HuH-7 (cell line): ENCODE measurements around the gene RDH8.

Source experiments
- DNase-seq: peaks from one replicate; pipeline ENCODE4 v3.0.0; 2011; ENCODE audit warnings: low spot score

Gene RDH8, protein sequence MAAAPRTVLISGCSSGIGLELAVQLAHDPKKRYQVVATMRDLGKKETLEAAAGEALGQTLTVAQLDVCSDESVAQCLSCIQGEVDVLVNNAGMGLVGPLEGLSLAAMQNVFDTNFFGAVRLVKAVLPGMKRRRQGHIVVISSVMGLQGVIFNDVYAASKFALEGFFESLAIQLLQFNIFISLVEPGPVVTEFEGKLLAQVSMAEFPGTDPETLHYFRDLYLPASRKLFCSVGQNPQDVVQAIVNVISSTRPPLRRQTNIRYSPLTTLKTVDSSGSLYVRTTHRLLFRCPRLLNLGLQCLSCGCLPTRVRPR

DNA sequence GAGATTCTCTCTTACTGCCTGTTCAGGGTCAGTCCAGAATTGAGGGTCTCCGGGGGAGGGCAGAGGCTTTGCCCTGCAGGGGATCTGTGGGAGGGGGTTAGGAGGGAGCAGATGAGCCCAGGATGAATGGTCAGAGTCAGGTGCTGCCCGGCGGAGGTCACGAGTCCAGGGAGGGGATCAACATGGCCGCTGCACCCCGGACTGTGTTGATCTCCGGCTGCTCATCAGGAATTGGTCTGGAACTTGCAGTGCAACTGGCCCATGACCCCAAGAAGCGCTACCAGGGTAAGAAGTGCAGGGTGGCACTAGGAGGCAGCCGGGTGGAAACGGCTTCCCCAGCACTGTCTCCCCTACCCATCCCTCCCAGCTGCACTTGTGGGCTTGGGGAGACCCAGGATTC lies at the start of gene RDH8:
Gene RDH8, plus strand, starts transcription at position 168 of the 400 bp plus-strand sequence. Its CDS starts 15 bp downstream, at position 183.
- no peak for DNase-seq

DNA sequence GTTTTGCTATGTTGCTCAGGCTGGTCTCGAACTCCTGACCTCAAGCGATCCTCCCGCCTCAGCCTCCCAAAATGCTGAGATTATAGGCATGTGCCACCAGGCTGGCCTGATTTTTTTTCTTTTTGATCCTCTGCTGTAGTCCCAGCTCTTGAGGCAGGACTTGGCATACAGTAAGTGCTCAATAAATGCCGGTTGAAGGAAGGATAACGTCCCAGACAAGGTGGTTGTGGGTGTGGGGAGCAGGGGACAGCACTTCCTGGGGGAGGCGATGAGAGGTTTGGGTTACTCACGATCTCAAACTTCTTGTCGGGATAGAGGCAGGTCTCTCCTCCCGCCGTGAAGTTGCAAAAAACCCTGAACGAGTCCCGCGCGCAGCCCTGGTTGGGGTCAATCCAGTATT lies 47.3 kb upstream of the RDH8 start:
- no peak for DNase-seq

DNA sequence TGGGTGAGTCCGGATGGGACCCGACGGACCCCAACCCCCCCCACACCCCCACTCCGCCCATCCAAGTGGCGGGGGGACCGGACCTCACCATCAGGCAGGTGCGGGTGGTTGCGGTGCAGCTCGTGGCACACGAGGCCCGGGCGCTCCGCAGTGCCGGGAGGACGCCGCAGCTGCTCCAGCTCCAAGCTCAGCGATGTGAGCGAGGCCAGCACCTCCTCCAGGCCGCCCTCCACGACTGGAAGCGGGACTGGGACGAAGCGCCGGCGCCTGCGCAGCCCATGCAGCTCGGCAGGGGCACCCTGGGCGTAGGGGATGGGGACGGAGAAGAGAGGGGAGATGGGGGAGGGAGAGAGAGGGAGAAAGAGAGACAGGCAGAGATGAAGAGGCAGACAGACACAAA lies 46.8 kb upstream of the RDH8 start:
- DNase-seq, result no peak

DNA sequence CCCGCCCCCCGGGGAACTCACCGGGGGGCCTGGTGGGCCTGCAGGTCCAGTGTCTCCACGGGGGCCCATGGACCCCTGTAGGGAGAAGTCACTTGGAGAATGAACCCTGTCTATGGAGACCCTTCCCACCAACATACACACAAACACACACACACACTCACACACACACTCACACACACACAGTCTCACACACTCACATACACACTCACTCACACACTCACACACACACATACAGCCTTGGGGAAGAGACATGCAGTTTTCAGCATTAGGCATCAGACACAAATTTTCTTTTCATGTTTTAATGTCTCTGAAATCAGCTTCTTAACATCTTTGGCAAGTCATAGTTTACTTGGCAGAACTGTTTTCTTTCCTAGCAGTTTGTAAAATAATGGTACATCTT lies 46.0 kb upstream of the RDH8 start:
- no peak for DNase-seq

DNA sequence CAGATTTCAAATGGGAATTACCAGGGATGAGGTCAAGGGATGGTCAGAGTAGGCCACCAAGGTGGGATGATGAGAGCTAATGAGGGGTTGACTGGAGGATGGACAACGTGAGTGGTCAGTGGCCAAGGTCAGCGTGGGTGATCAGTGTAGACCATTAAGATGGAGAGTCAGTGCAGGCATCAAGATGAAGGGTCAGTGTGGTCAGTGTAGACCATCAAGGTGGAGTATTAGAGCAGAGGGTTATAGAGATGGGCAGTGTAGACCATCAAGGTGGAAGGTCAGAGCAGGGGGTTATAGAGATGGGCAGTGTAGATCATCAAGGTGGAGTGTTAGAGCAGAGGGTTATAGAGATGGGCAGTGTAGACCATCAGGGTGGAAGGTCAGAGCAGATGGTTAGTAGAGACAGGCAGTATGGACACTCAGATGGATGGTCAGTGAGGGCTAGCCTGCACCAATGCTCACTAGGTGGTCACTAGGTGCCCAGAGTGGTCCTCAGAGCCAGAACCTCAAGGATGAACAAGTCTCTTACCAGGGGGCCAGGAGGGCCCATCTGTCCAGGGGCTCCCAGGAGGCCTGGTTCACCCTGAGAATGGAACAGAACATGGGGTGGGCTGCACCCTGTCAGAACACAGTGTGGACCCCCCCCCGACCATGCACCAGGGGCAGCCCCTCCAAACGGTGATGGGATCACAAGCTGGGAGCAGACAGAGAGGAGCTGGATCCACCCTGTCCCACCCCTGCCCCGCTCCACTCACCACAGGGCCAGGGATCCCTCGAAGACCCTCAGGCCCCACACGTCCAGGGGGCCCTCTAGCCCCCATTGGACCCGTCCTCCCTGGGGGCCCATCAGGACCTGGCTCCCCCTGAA lies 44.2 kb upstream of the RDH8 start:
- DNase-seq, result no peak

DNA sequence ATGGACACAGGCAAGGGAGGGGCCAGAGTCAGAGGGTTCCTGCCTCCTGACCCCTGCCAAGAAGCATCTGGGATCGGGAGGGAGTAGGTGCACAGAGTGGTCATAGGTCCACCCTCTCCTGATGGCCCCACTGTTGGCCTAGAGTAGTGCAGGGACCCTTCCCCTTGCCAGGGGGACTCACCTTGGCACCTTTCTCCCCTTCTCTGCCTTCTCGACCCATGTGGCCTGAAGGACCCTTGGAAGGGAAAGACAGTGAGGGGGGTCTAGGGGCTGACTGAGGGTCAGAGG lies 43.7 kb upstream of the RDH8 start:
- no peak for DNase-seq

DNA sequence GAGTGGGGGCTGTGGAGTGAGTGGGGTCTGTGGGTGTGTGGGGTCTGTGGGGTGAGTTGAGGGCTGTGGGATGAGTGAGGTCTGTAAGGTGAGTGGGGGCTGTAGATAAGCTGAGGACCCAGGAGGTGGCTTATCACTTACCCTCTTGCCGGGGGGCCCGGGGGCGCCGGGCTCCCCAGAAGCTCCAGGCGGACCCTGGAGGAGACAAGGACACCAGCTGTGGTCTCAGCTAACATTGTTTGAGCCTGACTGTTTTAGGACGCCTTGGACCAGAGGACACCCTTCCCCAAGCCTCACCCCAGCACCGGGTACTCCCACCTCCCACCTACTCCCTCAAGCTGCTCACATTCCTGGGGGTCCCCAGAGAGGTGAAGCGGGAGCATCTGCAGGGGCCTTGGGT lies 42.8 kb upstream of the RDH8 start:
- no peak for DNase-seq

DNA sequence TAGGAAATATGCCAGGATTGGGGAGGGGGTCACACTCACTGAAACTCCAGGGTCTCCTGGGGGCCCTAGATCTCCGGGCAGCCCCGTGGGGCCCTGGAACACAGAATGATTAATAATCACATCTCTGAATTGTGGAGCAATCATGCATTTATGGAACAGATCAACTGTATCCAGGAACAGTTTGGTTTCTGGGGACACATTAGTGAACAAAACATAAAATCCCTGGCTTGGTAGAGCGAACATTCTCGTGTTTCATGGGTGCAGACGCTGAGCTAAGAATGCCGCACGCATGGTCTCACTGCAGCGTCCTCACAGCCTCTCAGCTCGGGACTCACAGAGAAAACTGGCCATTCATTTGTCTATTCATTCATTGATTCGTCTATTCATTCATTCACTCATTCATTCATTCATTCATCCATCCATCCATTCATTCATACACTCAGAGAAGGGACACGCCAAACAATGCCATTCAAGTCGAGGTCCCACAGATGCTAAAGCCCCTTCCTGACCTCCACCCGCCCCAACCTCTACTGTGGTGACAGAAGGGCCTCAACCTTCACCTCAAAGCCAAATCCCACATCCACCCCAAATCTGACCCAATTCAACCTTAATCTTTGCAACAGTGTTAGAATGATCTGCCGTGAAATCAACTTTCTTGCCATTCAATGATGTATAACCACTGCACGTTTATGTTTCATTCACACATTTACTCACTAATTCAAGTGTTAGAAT lies 42.0 kb upstream of the RDH8 start:
- DNase-seq, result no peak

DNA sequence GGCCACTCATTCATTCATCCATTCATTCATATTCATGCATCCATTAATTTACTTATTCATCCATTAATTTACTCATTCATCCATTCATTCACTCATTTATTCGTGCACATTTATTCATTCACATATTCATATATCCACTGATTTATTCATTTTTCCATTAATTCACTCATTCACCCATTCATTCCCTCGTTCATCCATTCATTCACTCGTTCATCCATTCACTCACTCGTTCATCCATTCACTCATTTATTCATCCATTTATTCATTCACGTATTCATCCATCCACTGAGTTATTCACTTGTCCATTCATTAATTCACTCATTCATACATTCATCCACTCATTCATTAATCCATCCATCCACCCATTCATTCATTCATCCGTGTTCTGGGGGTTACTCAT lies 41.2 kb upstream of the RDH8 start:
- no peak for DNase-seq

DNA sequence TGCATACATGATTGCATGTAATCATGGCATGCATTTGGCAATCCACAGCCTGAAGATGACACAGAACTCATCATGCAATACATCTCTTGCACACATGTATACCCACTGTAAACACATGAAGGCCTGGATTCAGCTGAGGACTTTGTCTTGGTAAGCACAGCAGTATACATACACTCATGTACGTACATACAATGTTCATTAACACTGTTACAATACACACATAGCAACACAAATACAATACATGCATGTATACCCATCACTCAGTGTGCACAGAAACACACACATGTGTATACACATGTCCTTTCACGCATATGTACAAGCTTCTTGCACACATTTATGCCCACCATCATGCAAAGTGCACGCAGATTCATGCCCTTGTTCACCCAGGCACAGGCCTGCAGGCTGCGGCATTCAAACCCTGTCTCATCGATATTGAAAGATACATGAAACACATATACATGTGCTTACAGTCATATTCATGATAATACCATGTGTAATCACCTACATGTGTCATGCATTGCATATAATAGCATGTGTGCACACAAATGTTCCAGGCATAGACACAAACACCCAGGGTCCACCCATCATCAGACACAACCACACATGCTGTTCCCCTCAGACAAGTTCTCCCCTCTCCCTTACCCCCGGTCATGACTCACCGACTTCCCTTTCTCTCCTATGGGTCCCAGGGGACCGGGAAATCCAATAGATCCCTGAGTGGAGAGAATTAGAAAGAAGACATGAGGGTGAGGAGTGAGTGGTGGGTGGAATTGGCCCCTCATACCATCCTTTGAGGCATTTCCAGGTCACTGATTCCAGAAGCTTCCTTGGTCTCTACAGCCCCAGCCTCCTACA lies 31.6 kb upstream of the RDH8 start:
- no peak for DNase-seq

DNA sequence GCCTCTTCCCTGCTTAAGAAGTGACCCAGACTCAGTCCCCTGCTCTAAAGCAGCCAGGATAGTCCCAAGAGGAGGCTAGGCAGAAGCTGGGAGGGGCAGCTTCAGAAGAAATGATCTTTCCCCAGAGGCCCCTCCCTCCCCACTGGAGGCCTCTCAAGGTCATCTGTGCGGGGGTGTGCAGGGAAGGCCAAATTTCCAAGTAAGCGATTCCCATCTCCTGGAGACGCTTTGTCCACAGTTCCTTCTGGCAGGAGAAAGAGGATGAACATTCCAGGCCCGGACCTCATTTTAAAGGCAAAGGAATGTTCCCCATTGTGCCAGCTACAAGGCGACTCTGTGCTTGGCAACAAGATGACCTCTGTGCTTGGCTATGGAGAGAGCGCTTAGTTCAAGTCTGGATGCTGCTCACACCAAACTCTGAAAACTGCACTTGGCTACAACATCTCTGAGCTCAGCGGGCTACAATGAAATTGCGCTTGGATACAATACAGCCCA lies 26.4 kb upstream of the RDH8 start:
- DNase-seq, result no peak

DNA sequence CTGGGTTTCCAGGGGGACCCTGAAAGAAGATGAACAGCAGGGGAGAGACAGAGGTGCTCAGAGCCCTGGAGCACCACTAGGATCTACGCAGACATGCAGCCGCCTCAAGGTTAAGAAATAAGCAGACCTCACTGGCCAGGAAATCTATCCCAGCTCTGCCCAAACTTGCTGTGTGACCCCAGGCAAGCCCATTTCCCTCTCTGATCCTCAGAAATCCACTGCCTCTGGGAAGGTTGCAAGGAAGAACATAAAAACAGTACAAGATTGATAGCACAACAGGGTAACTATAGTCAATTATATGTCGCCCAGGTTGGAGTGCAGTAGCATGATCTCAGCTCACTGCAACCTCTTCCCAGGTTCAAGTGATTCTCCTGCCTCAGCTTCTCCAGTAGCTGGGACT lies 23.8 kb upstream of the RDH8 start:
- DNase-seq, result no peak

DNA sequence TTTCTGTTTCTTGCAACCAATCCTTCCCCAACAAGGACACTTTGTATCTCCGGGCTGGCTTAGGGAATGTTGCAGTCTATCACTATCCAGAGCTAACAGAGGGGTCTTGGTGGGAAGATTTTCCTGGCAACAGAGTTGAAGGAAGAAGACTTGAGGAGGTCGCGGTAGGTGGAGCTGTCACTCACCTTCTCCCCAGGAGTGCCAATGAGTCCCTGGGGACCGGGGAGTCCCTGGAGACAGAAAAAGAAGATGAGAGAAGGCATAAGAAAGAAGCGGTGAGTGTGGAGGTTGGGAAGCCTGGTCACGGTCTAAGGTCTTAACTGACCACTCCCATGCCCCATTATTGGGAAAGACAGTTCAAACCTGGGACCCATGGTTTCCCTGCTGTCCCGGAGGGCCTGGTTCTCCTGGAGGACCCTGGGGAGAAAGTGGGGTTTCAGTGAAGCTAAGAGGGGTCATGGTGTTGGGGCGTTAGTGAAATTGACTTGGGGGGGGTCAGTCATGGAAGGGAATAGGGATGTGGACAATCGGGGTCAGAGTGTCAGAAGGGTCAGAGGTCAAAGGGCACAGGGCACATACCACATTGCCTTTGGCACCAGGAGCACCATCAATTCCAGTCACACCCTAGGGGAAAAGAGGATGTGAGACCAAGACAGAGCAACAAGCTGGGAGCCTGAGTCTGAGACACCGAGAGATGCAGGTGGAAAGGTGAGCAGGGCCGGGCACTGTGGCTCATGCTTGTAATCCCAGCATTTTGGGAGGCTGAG lies 21.7 kb upstream of the RDH8 start:
- no peak for DNase-seq

DNA sequence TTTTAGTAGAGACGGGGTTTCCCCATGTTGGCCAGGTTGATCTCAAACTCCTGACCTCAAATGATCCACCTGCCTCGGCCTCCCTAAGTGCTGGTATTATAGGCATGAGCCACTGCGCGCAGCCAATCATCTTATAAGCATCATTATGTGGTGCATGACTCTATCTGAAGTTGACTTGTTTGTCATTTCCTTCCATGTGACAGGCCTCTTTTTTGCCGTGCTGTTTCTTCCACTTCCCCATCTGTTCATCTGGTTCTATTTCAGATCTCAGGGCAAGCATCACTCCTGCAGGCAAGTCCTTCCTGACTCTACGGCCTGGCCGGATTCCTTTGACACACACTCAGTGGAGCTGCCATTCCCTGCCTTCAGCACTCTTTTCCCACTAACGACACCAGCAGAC lies 18.2 kb upstream of the RDH8 start:
- DNase-seq, result no peak

DNA sequence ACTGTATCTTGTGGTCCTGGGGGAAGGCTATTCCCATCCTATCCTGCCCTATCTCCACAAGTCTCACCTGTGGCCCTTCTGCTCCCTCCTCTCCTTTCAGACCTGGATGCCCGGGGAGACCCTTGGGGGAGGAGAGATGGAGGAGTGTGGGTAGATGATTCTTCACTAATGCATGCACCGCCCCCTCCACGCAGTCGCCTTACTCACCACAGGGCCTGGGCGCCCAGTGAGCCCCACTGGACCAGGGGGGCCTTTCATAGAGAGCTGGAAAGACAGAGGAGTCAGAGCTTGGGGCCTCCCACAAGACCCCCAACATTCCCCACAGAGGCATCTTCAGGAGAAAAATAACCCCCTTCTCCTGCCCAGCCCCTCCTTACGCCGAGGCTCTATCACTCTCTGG lies 17.3 kb upstream of the RDH8 start:
- DNase-seq, result no peak

DNA sequence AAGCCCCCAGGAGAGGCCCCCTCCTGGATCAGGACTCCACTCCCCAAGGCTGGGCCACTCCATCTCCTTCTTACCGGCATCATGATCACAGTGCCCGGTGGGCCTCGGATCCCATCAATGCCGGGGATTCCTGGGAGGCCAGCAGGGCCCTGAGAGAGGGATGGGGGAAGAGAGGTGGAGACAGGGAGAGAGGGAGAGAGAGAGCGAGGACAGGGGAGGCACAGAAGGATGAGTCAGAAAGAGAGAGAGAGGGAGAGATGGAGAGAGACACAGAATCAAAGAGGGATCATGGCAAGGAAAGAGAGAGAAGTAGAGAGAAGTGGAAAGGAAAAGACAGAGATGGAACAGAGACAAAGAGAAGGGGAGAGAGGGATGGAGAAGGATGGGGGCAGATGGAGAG lies 16.7 kb upstream of the RDH8 start:
- no peak for DNase-seq

DNA sequence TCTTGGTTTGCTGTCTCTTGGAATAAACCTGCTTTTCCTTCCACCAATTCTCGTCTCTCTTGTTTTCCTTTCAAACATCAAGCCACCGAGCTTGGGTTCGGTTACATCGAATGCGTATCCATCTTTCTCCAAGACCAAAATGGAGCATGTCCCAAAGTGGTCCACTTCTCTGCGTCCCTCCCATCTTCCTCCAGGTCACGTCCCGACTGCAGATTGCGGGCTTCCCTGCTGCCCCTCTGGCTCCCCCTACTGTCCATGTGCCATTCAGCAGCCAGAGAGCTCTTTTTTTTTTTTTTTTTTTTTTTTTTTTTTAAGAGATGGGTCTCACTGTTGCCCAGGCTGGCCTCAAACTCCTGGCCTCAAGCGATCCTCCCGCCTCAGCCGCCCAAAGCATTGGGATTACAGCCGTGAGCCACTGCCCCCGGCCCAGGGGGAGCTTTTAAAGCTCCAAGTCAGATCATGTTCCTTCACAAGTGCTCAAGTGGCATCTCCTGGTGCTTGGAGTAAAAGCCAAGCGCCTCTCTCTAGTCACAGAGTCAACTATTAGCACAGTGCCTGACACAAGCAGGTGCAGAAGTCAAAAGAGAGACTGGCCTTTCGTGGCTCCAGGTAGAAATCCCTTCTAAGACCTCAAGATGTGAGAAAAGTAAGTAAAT lies 13.0 kb upstream of the RDH8 start:
- DNase-seq, result peak; percentile 78

DNA sequence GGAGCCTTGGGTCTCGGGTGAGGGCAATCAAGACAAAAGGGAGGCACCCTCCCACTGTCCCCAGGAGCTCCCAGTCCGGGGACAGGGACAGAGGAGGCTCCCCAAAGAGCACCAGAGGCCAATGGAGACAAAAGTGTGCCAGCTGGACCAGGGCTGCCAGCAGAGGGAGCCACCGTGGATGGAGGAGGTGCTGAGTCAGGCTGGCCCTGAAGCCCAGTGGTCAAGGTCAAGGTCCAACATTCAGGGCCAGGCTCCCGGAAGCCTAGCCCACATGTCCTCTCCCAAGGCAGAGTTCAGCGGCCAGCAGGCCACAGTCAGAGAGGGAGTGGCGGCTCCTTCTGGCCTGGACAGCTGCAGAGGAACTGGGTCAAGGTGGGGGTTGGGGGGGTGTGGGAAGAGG lies 11.4 kb upstream of the RDH8 start:
- DNase-seq, result peak; percentile 92

DNA sequence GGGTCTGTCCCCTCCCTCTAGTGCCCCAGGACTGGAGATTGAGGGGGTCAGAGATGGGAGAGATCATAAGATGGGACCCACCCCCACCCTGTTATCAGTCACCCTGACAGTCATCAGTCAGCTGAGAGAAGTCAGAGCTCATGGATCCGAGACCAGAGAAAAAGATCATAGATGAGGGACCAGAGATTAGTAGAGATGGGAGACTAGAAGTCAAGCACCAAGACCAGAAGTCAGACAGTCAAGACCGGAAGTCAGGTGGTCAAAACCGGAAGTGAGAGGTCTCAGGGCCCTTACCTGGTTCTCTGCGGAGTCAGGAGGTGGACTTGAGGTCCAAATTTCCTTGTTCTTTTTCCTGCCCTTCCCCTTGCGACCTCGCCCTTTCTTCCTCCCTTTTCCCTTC lies 10.0 kb upstream of the RDH8 start:
- DNase-seq, result no peak

DNA sequence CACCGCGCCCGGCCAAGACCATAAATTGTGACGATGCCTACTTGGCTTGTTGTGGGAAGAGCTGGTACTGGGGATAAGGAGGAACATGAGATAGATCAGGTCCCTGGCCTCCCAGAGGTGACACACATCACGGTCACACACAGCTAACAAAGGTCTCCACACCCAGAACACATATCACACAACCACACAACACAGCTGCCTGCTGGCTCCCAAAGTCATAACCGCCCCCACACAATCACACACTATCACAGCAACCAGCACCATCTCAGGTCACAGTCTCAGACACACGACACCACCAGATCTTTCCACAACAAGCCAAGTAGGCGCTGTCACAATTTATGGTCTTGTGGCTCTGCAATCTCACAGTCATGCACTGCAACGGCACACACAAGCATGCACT lies 8.7 kb upstream of the RDH8 start:
- DNase-seq, result no peak
